Activated CD4-positive, alpha-beta memory T cell treated with anti-CD3 and anti-CD28 coated beads for 36 hours (primary cell): ENCODE data around the gene DAP. TPM values are rescaled to one million over a fixed set of nuclear protein-coding genes. Genes with fewer than 3 reads are reported as not detected.

Source experiments
- CTCF ChIA-PET: fragments of 350-600 bp; sonication (Branson Sonifier 250); formaldehyde crosslinking; loops from one replicate; lab custom pipeline; 2021; ENCODE audit warnings: antibody characterized with exemption, inconsistent platforms; lab: Charles Lee
- POLR2A ChIA-PET: fragments of 350-600 bp; sonication (Branson Sonifier 250); formaldehyde crosslinking; loops from one replicate; lab custom pipeline; 2021; ENCODE audit warnings: antibody characterized with exemption; lab: Charles Lee
- DNase-seq: peaks from one replicate; pipeline ENCODE4 v3.0.0-alpha.2; 2020
- H3K27ac Mint-ChIP-seq: one replicate; pipeline ENCODE4 v1.8.0; 2021; ENCODE audit warnings: mixed read lengths
- H3K27me3 Mint-ChIP-seq: one replicate; pipeline ENCODE4 v1.8.0; 2021; ENCODE audit warnings: mixed read lengths
- H3K36me3 Mint-ChIP-seq: one replicate; pipeline ENCODE4 v1.8.0; 2021; ENCODE audit warnings: mixed read lengths
- H3K4me1 Mint-ChIP-seq: one replicate; pipeline ENCODE4 v1.8.0; 2021; ENCODE audit warnings: low read depth, mixed read lengths
- H3K4me3 Mint-ChIP-seq: one replicate; pipeline ENCODE4 v1.8.0; 2021; ENCODE audit warnings: mild to moderate bottlenecking, mixed read lengths
- H3K9me3 Mint-ChIP-seq: one replicate; pipeline ENCODE4 v1.8.0; 2021; ENCODE audit warnings: mixed read lengths
- intact Hi-C: fragments of 100-400 bp; cut with micrococcal nuclease; formaldehyde crosslinking; loops from one replicate; pipeline ENCODE4 v1.15.1; 2023
- total RNA-seq, 2 experiments: library from RNA; stranded (reverse); gene quantifications; one replicate each; pipeline ENCODE4 v1.2.3, GENCODE V29; 2021

DAP gene
- total RNA-seq, 2 experiments from 2014 or later: 39.0 to 39.7 TPM

- CTCF ChIA-PET: interaction anchor here (1.0 to 3.4 kb wide), 6 partner anchors 10 to 248 kb away, joined by 3 to 18 read pairs (median 7); no protein-coding TSS in a partner anchor
- Mint-ChIP-seq H3K27me3 (no peaks in the 10 kb centered on the region), H3K4me3 (no peak overlapping the region), H3K4me1 (peaks cover 9% of the 10 kb centered on the region), H3K9me3 (no peaks in the 10 kb centered on the region), H3K27ac (no peak overlapping the region), H3K36me3 (peaks cover 9% of the 10 kb centered on the region)
- POLR2A ChIA-PET: no interaction called here
- DNase-seq: no peak
- intact Hi-C loops: loop anchor here (10.0 kb wide), 1 partner anchor 174 kb away; no protein-coding TSS in a partner anchor
Observed at GRCh38 chr5:10690460-10691440, 70.3 kb downstream of the DAP start.

GRCh38 chr5:10689391-10690081, 71.5 kb downstream of the DAP start:
- no peaks in the 10 kb centered on the region for H3K9me3 Mint-ChIP-seq
- intact Hi-C loops: loop anchor here (1.0 to 10.0 kb wide), 3 partner anchors 175 to 405 kb away; no protein-coding TSS in a partner anchor
- peak; percentile 64 for DNase-seq
- H3K27ac Mint-ChIP-seq: no peak overlapping the region
- H3K27me3 Mint-ChIP-seq: no peaks in the 10 kb centered on the region
- CTCF ChIA-PET: interaction anchor here (0.6 to 3.4 kb wide), 10 partner anchors 12 to 406 kb away, joined by 3 to 18 read pairs (median 4); no protein-coding TSS in a partner anchor
- peaks cover 21% of the 10 kb centered on the region for H3K4me1 Mint-ChIP-seq
- no peak overlapping the region for H3K4me3 Mint-ChIP-seq
- POLR2A ChIA-PET: no interaction called here
- H3K36me3 Mint-ChIP-seq: peaks cover 15% of the 10 kb centered on the region

- POLR2A ChIA-PET: no interaction called here
- Mint-ChIP-seq H3K4me1 (peaks cover 21% of the 10 kb centered on the region), H3K4me3 (no peak overlapping the region), H3K27me3 (no peaks in the 10 kb centered on the region), H3K9me3 (no peaks in the 10 kb centered on the region), H3K27ac (no peak overlapping the region), H3K36me3 (peaks cover 16% of the 10 kb centered on the region)
- no peak for DNase-seq
- intact Hi-C loops: loop anchor here (1.0 kb wide), 2 partner anchors 236 to 404 kb away; no protein-coding TSS in a partner anchor
- CTCF ChIA-PET: interaction anchor here (0.9 to 3.0 kb wide), 5 partner anchors 43 to 246 kb away, joined by 3 to 16 read pairs (median 4); no protein-coding TSS in a partner anchor
Observed at GRCh38 chr5:10688651-10689171, 72.3 kb downstream of the DAP start.

GRCh38 chr5:10686890-10687289, 74.1 kb downstream of the DAP start:
- H3K27ac Mint-ChIP-seq: no peak overlapping the region
- peaks cover 24% of the 10 kb centered on the region for H3K36me3 Mint-ChIP-seq
- H3K4me1 Mint-ChIP-seq: peaks cover 21% of the 10 kb centered on the region
- H3K9me3 Mint-ChIP-seq: no peaks in the 10 kb centered on the region
- POLR2A ChIA-PET: no interaction called here
- H3K27me3 Mint-ChIP-seq: no peaks in the 10 kb centered on the region
- CTCF ChIA-PET: interaction anchor here (1.1 kb wide), 2 partner anchors 51 to 170 kb away, joined by 3 to 4 read pairs; no protein-coding TSS in a partner anchor
- no peak for DNase-seq
- no peak overlapping the region for H3K4me3 Mint-ChIP-seq
- intact Hi-C loops: no loop called here

GRCh38 chr5:10685115-10685521, 75.9 kb downstream of the DAP start:
- Mint-ChIP-seq H3K9me3 (no peaks in the 10 kb centered on the region), H3K36me3 (peaks cover 33% of the 10 kb centered on the region), H3K27me3 (no peaks in the 10 kb centered on the region), H3K27ac (peak overlapping the region; percentile 72), H3K4me1 (peaks cover 21% of the 10 kb centered on the region), H3K4me3 (peak overlapping the region; percentile 18)
- ChIA-PET POLR2A (interaction anchor here (1.0 kb wide), 1 partner anchor 57 kb away, joined by 3 read pairs; no protein-coding TSS in a partner anchor), CTCF (interaction anchor here (1.0 to 2.6 kb wide), 4 partner anchors 17 to 58 kb away, joined by 3 to 8 read pairs (median 3); no protein-coding TSS in a partner anchor)
- intact Hi-C loops: loop anchor here (1.0 kb wide), 1 partner anchor 53 kb away; no protein-coding TSS in a partner anchor
- DNase-seq: no peak

- intact Hi-C loops: loop anchor here (1.0 kb wide), 1 partner anchor 52 kb away; no protein-coding TSS in a partner anchor
- Mint-ChIP-seq H3K36me3 (peaks cover 39% of the 10 kb centered on the region), H3K9me3 (no peaks in the 10 kb centered on the region), H3K4me3 (peak overlapping the region; percentile 18), H3K4me1 (peaks cover 21% of the 10 kb centered on the region), H3K27ac (peak overlapping the region; percentile 72), H3K27me3 (no peaks in the 10 kb centered on the region)
- CTCF ChIA-PET: interaction anchor here (1.0 to 2.6 kb wide), 4 partner anchors 18 to 57 kb away, joined by 3 to 8 read pairs (median 3); no protein-coding TSS in a partner anchor
- POLR2A ChIA-PET: interaction anchor here (1.0 kb wide), 1 partner anchor 56 kb away, joined by 3 read pairs; no protein-coding TSS in a partner anchor
- DNase-seq: no peak
Observed at GRCh38 chr5:10684303-10685086, 76.5 kb downstream of the DAP start.

GRCh38 chr5:10682801-10683525, 78.1 kb downstream of the DAP start:
- ChIA-PET POLR2A (no interaction called here), CTCF (no interaction called here)
- H3K27me3 Mint-ChIP-seq: no peaks in the 10 kb centered on the region
- intact Hi-C loops: no loop called here
- H3K4me3 Mint-ChIP-seq: no peak overlapping the region
- peaks cover 21% of the 10 kb centered on the region for H3K4me1 Mint-ChIP-seq
- no peak overlapping the region for H3K27ac Mint-ChIP-seq
- H3K36me3 Mint-ChIP-seq: peaks cover 43% of the 10 kb centered on the region
- DNase-seq: no peak
- peaks cover 2% of the 10 kb centered on the region for H3K9me3 Mint-ChIP-seq

GRCh38 chr5:10681731-10682679, 79.0 kb downstream of the DAP start:
- Mint-ChIP-seq H3K4me3 (no peak overlapping the region), H3K27ac (no peak overlapping the region), H3K27me3 (no peaks in the 10 kb centered on the region), H3K36me3 (peaks cover 49% of the 10 kb centered on the region), H3K4me1 (peaks cover 21% of the 10 kb centered on the region), H3K9me3 (peaks cover 10% of the 10 kb centered on the region)
- intact Hi-C loops: no loop called here
- CTCF ChIA-PET: no interaction called here
- DNase-seq: no peak
- POLR2A ChIA-PET: no interaction called here

- H3K27ac Mint-ChIP-seq: no peak overlapping the region
- DNase-seq: no peak
- H3K4me1 Mint-ChIP-seq: peaks cover 14% of the 10 kb centered on the region
- H3K36me3 Mint-ChIP-seq: peaks cover 52% of the 10 kb centered on the region
- H3K4me3 Mint-ChIP-seq: no peak overlapping the region
- intact Hi-C loops: no loop called here
- peaks cover 11% of the 10 kb centered on the region for H3K9me3 Mint-ChIP-seq
- CTCF ChIA-PET: no interaction called here
- POLR2A ChIA-PET: no interaction called here
- no peaks in the 10 kb centered on the region for H3K27me3 Mint-ChIP-seq
Observed at GRCh38 chr5:10680876-10681481, 80.1 kb downstream of the DAP start.
